Esophagus squamous epithelium (tissue), 4 donors: Measurements from ENCODE around the gene PFKP.

Experiments used
- CTCF ChIP-seq, 6 experiments: fragments of 450-650 bp in 4 of 6; fragments of 200-600 bp in 2 of 6; sonication (generic) in 2 of 6; IDR thresholded peaks; one replicate each; pipeline ENCODE4 v1.5.1; 2016 to 2019; ENCODE audit warnings: antibody characterized with exemption in 6 of 6, mild to moderate bottlenecking in 4 of 6, moderate library complexity in 4 of 6
- POLR2A ChIP-seq, 4 donors: fragments of 450-650 bp; IDR thresholded peaks; one replicate each; pipeline ENCODE4 v1.6.1; 2017; ENCODE audit warnings: antibody characterized with exemption in 4 of 4, mild to moderate bottlenecking in 4 of 4, moderate library complexity in 3 of 4

- TF ChIP-seq CTCF (IDR thresholded peaks at IDR 0.05), result no peak
- no peak for TF ChIP-seq POLR2A (IDR thresholded peaks at IDR 0.05)
Measured at GRCh38 chr10:3154666-3155065, 87.3 kb downstream of the PFKP start.
